LNCAP (cell line): ENCODE data around the gene FCRL3.

ENCODE experiments used
- TF ChIP-seq, protein P1 (sequence below): fragments of 450-650 bp; IDR thresholded peaks from 2 replicates; pipeline ENCODE4 v1.5.1; 2017; ENCODE audit warnings: mild to moderate bottlenecking

Gene FCRL3

DNA sequence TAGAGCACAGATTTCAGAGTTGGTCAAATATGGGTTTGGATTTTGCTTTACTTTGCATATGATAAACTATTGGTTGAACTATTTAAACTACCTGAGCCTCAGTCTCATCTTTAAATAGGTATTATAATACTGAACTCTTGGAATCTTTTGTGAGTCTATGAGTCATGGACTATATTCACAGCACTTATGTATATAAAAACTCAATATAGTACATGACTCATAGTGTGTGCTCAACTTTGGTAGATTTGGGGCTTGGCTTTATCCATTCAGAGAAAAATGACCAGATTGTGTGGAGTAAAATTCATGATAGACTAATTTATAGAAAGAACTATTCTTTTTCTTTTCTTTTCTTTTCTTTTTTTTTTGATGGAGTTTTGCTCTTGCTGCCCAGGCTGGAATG, 28.7 kb downstream of the FCRL3 start:
- TF ChIP-seq, protein P1, sequence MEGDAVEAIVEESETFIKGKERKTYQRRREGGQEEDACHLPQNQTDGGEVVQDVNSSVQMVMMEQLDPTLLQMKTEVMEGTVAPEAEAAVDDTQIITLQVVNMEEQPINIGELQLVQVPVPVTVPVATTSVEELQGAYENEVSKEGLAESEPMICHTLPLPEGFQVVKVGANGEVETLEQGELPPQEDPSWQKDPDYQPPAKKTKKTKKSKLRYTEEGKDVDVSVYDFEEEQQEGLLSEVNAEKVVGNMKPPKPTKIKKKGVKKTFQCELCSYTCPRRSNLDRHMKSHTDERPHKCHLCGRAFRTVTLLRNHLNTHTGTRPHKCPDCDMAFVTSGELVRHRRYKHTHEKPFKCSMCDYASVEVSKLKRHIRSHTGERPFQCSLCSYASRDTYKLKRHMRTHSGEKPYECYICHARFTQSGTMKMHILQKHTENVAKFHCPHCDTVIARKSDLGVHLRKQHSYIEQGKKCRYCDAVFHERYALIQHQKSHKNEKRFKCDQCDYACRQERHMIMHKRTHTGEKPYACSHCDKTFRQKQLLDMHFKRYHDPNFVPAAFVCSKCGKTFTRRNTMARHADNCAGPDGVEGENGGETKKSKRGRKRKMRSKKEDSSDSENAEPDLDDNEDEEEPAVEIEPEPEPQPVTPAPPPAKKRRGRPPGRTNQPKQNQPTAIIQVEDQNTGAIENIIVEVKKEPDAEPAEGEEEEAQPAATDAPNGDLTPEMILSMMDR, result no peak

DNA sequence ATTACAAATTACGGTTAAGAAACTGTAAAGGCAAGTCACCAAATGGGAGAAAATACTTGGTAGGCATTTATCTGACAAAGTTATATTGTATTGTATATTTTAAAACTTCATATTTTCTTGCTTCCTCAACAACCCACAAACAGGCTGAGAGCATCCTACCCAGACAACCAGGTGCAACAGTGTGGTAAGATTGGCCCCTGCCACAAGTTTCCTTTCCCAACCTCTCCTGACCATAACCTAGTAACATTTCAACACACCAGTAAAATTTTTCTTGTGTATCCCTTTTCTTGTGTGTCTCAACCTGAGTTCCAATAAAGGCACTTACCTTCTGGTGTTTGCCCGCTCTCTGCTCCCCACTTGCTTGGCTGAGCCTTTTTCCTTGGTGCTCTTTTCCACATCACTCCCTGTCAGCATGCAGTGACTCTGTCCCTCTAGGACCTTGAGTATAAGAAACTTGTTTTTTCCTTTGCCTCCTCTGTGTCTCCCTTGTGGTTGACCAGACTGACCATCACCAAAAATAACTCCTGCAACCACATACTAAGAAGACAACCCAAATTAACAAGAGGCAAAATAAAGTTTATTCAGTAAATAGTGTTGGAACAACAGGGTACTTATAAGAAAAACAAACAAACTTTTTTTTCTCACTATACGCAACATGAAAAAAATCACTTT, 40.9 kb downstream of the FCRL3 start:
- TF ChIP-seq, protein P1, result no peak

DNA sequence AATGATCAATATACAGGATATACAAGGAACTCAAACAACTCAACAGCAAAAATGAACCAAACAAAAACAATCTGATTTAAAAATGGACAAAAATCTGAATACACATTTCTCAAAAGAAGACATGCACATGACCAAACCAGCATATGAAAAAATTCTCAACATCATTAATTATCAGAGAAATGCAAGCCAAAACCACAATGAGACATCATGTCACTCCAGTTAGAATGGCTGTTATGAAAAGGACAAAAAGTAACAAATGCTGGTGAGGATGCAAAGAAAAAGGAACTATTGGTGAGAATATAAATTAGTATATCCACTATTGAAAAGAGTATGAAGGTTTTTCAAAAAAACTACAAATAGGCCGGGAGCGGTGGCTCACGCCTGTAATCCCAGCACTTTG, 42.0 kb downstream of the FCRL3 start:
- TF ChIP-seq, protein P1, result no peak

DNA sequence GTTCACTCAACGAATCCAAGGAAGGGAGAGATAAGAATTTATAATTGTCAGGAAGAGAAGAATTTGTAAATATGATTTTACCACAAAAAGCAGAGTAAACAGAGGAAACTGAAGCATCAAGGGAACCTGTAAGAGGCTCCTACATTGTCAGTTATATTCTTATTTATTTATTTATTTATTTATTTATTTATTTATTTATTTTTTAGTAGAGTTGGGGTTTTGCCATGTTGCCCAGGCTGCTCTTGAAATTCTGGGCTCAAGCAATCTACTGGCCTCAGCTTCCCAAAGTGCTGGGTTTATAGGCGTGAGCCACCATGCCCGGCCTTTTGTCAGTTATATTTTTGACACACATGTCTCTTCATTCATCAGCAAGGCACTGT, 47.1 kb downstream of the FCRL3 start:
- TF ChIP-seq, protein P1, result no peak

DNA sequence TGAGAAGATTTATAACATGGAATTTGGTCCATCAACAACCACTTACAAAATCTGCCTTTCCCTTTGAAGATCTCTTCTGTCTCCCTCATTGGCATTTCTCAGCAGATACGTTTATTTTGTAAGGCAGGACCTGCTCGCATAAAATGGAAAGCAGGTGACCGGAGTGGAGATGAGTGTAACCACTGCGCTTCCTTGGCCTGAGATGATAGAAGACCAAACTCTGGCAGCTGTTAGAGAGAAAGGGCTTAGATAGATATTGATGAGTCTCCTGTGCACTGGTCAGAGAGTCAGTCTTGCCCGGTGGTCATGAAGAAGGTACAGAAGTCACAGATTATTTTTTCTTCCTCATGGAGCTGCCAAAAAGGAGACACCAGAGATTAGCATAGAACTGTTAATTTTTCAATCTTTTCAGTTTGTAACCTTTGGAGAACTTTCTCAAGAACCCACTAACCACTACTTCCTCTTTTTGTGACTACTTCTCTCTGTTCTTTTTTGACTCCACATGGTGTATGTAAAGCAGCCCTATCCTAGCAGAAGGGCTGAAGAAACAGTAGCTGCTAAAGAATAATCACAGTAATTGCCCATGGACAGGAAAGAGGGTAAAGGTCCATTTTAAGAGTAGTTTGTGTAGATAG, 47.6 kb downstream of the FCRL3 start:
- TF ChIP-seq, protein P1, result no peak

DNA sequence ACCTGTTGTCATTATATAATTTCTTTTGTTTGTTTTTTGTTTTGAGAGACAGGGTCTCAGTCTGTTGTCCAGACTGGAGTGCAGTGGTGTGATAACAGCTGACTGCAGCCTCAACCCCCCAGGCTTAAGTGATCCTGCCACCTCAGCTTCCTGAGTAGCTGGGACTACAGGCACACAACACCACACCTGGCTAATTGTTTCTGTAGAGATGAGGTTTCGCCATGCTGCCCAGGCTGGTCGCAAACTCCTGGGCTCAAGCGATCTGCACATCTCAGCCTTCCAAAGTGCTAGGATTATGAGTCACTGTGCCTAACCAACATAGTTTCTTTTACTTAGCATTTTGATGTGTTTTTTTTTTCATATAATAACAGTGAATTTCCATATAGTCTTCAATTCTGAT, 52.3 kb downstream of the FCRL3 start:
- TF ChIP-seq, protein P1, result no peak

DNA sequence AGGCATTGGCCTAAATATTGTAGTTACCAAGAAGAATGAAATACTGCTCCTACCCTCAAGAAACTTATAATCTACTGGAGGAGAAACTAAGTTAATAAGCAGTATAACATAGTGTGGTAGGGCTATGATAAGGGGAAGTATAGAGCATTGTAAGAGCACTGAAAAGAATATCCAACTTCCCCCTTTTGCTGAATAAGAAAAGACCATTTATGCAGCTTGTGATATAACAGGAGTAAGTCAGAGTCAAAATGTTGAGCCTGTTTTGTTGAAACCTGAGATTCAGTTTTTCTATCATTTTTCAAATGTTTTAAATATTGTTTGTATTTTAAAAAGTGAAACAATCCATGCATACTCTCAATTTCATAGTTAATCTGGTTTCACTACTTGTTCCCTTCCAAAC, 54.4 kb downstream of the FCRL3 start:
- TF ChIP-seq, protein P1, result no peak
